Heart right ventricle (tissue), 16 donors: ENCODE measurements around the gene WDR49. TPM values are rescaled to one million over a fixed set of nuclear protein-coding genes. Genes with fewer than 3 reads are reported as not detected.

Experiments
- ATAC-seq, 8 donors: fragments of 200-7000 bp; cut with Tn5 transposase; one replicate each; pipeline ENCODE4 v1.9.1; 2020; ENCODE audit warnings: mild to moderate bottlenecking in 8 of 8, moderate library complexity in 8 of 8, moderate number of reproducible peaks in 1 of 8
- DNase-seq, 2 donors: peaks; one replicate each; pipeline ENCODE4 v3.0.0-alpha.2; 2020
- H3K27ac ChIP-seq, 10 donors: fragments of 200-600 bp; sonication (generic) in 2 of 10; one replicate each; pipeline versions ENCODE4 v1.5.0 to v1.8.0; 2020 to 2022; ENCODE audit warnings: mild to moderate bottlenecking in 3 of 10
- H3K27me3 ChIP-seq, 7 donors: fragments of 200-600 bp; one replicate each; pipeline ENCODE4 v1.8.0; 2021 to 2022; ENCODE audit warnings: mild to moderate bottlenecking in 2 of 7
- H3K36me3 ChIP-seq, 9 donors: fragments of 200-600 bp; sonication (generic) in 1 of 9; one replicate each; pipeline versions ENCODE4 v1.5.0 to v1.8.0; 2020 to 2022; ENCODE audit warnings: mild to moderate bottlenecking in 2 of 9
- H3K4me1 ChIP-seq, 9 donors: fragments of 200-600 bp; sonication (generic) in 1 of 9; one replicate each; pipeline versions ENCODE4 v1.5.0 to v1.8.0; 2020 to 2022; ENCODE audit warnings: mild to moderate bottlenecking in 4 of 9
- H3K4me3 ChIP-seq, 10 donors: fragments of 200-600 bp; sonication (generic) in 2 of 10; one replicate each; pipeline versions ENCODE4 v1.5.0 to v1.8.0; 2020 to 2022; ENCODE audit warnings: mild to moderate bottlenecking in 7 of 10, moderate library complexity in 2 of 10
- H3K9me3 ChIP-seq, 11 donors: fragments of 200-600 bp in 10 of 11; sonication (generic) in 2 of 11; one replicate each; pipeline versions ENCODE4 v1.5.0 to v1.8.0; 2013 to 2022; ENCODE audit warnings: mild to moderate bottlenecking in 2 of 11, control low read depth in 1 of 11, moderate library complexity in 1 of 11
- WGBS, 2 donors: extraction: QIAGEN DNeasy Blood & Tissue Kit; methylation state at CpG; one replicate each; pipeline ENCODE4 v1.1.7; 2013; ENCODE audit warnings: inconsistent platforms in 1 of 2; 5-methylcytosine and 5-hydroxymethylcytosine counted together
- intact Hi-C, 10 donors: fragments of 100-400 bp; cut with DNase I; formaldehyde crosslinking; loops; one replicate each; pipeline versions ENCODE4 v1.11.1 to v1.14.2; 2022
- polyA plus RNA-seq, 2 donors: library from polyadenylated mRNA; stranded (reverse); fragments of 200-250 nt; gene quantifications; one replicate each; pipeline ENCODE4 v1.2.3, GENCODE V29; 2013
- total RNA-seq, 10 donors: library from RNA; stranded (reverse); fragmentation: NEBNext Ultra II Directional in 3 of 10; extraction: Animal tissue kit (Norgen Biotek cat#: 25700) in 3 of 10; gene quantifications; one replicate each; pipeline versions ENCODE4 v1.2.1 to v1.2.4, GENCODE V29; 2021 to 2023
- TF ChIP-seq, protein P1 (sequence below), 9 donors: fragments of 200-600 bp; sonication (generic) in 2 of 9; IDR thresholded peaks; one replicate each; pipeline versions ENCODE4 v1.5.0 to v1.8.0; 2021 to 2022; ENCODE audit warnings: antibody characterized with exemption in 9 of 9, mild to moderate bottlenecking in 5 of 9, moderate library complexity in 1 of 9
- donor health status: Arrhythmogenic right ventricular cardiomyopathy.
- donor health status: ischemic (EF 13 %, LVEDD 7.1; RV severe dilation, severe dysfunction).
- donor health status: healthy with polysubstance abuse.
- donor health status: DM: no; HTN: yes; CAD: no.
- donor health status: DM: no; HTN: no; CAD: no.
- donor health status: ischemic (EF 25% LVEDD 6.9; RV normal size, moderate dysfunction).
- donor health status: ischemic (EF 25% LVEDD 5.7; RV mildly dilated, moderate dysfunction).
- donor health status: healthy.
- donor health status: DM: yes; HTN: yes; CAD: no.
- donor health status: Ischemic cardiomyopathy.
- donor health status: ischemic (EF 35%, LVEDD 5.7; RV mildly dilated, moderate dysfunction).
- donor health status: nonischemic (EF 11% LVEDD 7.7; RV severe dilation, severe dysfunction).
- donor health status: DM: yes; HTN: yes; CAD: no.
- donor health status: PGD.
- donor health status: ischemic (EF 29% LVEDD 5.4; RV normal size, mild dysfunction).
- donor health status: nonischemic (EF 23%, LVEDD 6.1; RV moderate dilation, normal function).

The WDR49 gene
- total and polyA plus RNA-seq, 12 donors, result 0.06 to 6.6 (median 2.1) TPM

GRCh38 chr3:167441256-167441655 is 212.5 kb downstream of the WDR49 start:
- no peaks in the 10 kb centered on the region for H3K4me1 ChIP-seq
- DNase-seq, result no peak
- peaks cover 0 to 3% (median 0%) of the 10 kb centered on the region in 11 donors for H3K9me3 ChIP-seq
- H3K27ac ChIP-seq, result no peak overlapping the region
- intact Hi-C loops, result no loop called here
- no peaks in the 10 kb centered on the region for H3K27me3 ChIP-seq
- no peaks in the 10 kb centered on the region for H3K36me3 ChIP-seq
- no peak overlapping the region for H3K4me3 ChIP-seq
- WGBS, 2 donors, result 69 to 76% methylated on average over 2 of the region's 2 CpGs
- TF ChIP-seq, protein P1, sequence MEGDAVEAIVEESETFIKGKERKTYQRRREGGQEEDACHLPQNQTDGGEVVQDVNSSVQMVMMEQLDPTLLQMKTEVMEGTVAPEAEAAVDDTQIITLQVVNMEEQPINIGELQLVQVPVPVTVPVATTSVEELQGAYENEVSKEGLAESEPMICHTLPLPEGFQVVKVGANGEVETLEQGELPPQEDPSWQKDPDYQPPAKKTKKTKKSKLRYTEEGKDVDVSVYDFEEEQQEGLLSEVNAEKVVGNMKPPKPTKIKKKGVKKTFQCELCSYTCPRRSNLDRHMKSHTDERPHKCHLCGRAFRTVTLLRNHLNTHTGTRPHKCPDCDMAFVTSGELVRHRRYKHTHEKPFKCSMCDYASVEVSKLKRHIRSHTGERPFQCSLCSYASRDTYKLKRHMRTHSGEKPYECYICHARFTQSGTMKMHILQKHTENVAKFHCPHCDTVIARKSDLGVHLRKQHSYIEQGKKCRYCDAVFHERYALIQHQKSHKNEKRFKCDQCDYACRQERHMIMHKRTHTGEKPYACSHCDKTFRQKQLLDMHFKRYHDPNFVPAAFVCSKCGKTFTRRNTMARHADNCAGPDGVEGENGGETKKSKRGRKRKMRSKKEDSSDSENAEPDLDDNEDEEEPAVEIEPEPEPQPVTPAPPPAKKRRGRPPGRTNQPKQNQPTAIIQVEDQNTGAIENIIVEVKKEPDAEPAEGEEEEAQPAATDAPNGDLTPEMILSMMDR (IDR thresholded peaks at IDR 0.05), result no peak
- ATAC-seq, result no peak

DNA sequence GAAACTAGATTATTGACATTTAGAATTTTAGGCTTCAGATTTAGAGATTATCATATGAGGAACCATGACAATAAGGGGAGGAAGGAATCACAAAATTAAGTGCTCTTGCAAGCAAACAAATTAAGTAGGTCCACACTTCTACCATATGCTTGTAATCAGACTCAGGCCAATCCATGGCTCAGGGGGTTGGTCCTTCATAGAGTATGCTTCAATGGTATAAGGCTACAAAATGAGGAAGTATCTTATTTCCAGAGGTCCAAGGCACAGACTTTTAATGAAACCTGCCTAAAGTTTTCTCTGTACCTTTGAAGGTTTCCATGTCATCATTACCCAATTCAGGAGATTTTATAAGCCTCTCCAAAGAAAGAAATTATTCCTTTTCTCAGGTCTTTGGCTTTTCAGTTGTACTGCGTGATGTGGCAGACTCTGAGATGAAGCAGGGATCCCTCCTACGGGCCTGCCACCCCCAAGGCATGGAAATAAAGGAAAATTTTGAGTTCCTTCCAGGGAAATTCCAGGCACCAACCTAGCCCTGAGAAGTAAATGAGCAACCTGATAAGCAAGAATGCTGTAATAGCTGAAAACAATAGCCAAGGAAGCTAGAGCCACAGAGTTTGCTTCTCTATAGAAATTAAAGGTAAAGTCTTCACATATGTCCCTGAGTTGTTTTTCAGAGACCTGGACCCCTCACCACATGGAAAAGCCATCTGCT is 216.2 kb downstream of the WDR49 start:
- WGBS, 2 donors, result 67 to 72% methylated on average over 2 of the region's 2 CpGs
- intact Hi-C loops, result no loop called here
- Histone ChIP-seq H3K27me3 (no peaks in the 10 kb centered on the region), H3K4me1 (no peaks in the 10 kb centered on the region), H3K4me3 (no peak overlapping the region), H3K27ac (no peak overlapping the region), H3K36me3 (no peaks in the 10 kb centered on the region), H3K9me3 (peaks cover 0 to 3% (median 0%) of the 10 kb centered on the region in 11 donors)
- DNase-seq (no peak), ATAC-seq (no peak)
- TF ChIP-seq, protein P1 (IDR thresholded peaks at IDR 0.05), result no peak

Other genes with a start within 250 kb of the WDR49 start
- gene SERPINI2, start 179.9 kb downstream of the WDR49 start, total RNA-seq, result under 1 TPM in 5 of 10 donors, not detected in 5; 0.40 to 0.76 (median 0.49) TPM
- gene SERPINI2, start 179.9 kb downstream of the WDR49 start, polyA plus RNA-seq, result under 1 TPM; 0.06 to 0.37 TPM
- gene PDCD10, start 81.0 kb upstream of the WDR49 start, total RNA-seq, result 10 to 100 TPM; 28.3 to 44.3 (median 38.1) TPM
- gene PDCD10, start 81.0 kb upstream of the WDR49 start, polyA plus RNA-seq, result 10 to 100 TPM; 12.8 to 46.6 TPM
- 10 to 100 TPM in 6 of 10 donors, 1 to 10 TPM in 4; 4.5 to 17.1 (median 11.3) TPM for gene SERPINI1, start 81.8 kb upstream of the WDR49 start, total RNA-seq
- 1 to 10 TPM; 8.4 to 9.4 TPM for gene SERPINI1, start 81.8 kb upstream of the WDR49 start, polyA plus RNA-seq